IPS DF 6.9 (cell line): ENCODE results near the gene TNS2.

ENCODE experiments used
- DNase-seq: peaks from one replicate; pipeline ENCODE4 v3.0.0-alpha.2; 2013; ENCODE audit warnings: low read depth, low spot score
- H3K27ac ChIP-seq: one replicate; pipeline ENCODE4 v1.5.1; 2013; ENCODE audit warnings: low read length, control low read depth
- H3K27me3 ChIP-seq: 2 replicates; pipeline ENCODE4 v1.6.1; 2013; ENCODE audit warnings: mild to moderate bottlenecking, low read length; ENCODE audit not compliant: control insufficient read depth, insufficient read depth
- H3K36me3 ChIP-seq: 2 replicates; pipeline ENCODE4 v1.6.1; 2013; ENCODE audit warnings: low read length; ENCODE audit not compliant: control insufficient read depth, insufficient read depth
- H3K4me1 ChIP-seq: 2 replicates; pipeline ENCODE4 v1.6.1; 2013; ENCODE audit warnings: low read length; ENCODE audit not compliant: control insufficient read depth, insufficient read depth
- H3K4me3 ChIP-seq: 2 replicates; pipeline ENCODE4 v1.5.1; 2013; ENCODE audit warnings: mild to moderate bottlenecking, low read length
- H3K9me3 ChIP-seq: 2 replicates; pipeline ENCODE4 v1.6.1; 2013; ENCODE audit warnings: low read length, inconsistent platforms; ENCODE audit not compliant: control insufficient read depth, insufficient read depth
- WGBS: extraction: QIAGEN DNeasy Blood & Tissue Kit; methylation state at CpG from one replicate; pipeline ENCODE4 v1.1.7; 2013; ENCODE audit warnings: mixed read lengths, missing lambda C conversion rate; ENCODE audit not compliant: insufficient read length, insufficient coverage; 5-methylcytosine and 5-hydroxymethylcytosine counted together

TNS2 gene

DNA sequence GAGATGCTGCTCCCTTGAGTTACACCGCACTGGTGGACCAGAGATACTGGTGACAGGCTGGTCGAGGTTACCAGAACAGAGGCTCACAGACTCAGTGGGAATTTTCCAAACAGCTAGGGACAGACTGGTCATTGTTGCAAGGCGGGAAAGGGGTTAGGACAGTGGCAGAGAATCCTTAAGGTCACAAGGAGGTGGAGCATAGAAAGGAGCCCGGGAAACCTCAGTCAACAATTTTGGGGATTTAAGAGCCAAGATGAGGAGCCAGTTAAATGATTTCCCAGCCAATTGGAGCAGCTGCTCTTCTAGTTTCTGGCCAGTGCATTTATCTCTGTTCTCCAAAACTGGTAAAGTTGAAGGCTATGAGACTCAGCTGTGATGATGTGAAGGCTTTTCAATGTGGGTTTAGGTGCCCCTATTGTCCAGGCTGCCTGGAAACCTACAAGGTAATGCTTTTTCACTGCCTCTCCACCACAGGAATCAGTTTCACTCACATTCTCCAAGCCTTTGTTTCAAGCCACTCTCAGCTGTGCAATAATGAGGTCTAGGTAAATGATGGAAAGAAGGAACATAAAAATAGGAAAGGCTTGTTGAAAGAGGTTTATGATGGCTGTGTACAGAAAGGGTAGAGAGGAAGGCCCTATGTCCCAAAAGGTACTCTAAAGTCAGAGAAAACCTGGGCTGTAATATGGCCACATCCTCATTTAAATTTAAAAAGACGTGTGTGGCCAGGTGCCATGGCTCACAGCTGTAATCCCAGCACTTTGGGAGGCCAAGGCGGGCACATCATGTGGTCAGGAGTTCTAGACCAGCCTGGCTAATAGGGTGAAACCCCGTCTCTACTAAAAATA lies 7.0 kb upstream of the TNS2 start:
- no peak for DNase-seq
- H3K4me3 ChIP-seq, result no peak overlapping the region
- H3K9me3 ChIP-seq, result no peaks in the 10 kb centered on the region
- H3K27ac ChIP-seq, result no peak overlapping the region
- peaks cover 13% of the 10 kb centered on the region; the same call in 1 of the 2 replicates for H3K36me3 ChIP-seq
- no CpG with 5 or more reads among the region's 7 CpGs for WGBS
- H3K27me3 ChIP-seq, result peaks cover 2% of the 10 kb centered on the region; the same call in 1 of the 2 replicates
- peaks cover 4% of the 10 kb centered on the region for H3K4me1 ChIP-seq

- H3K27me3 ChIP-seq, result peaks cover 2% of the 10 kb centered on the region; the same call in 1 of the 2 replicates
- WGBS, result no CpG with 5 or more reads among the region's 10 CpGs
- H3K27ac ChIP-seq, result no peak overlapping the region
- peaks cover 15% of the 10 kb centered on the region for H3K4me1 ChIP-seq
- no peaks in the 10 kb centered on the region for H3K9me3 ChIP-seq
- no peak for DNase-seq
- peaks cover 7% of the 10 kb centered on the region; the same call in 1 of the 2 replicates for H3K36me3 ChIP-seq
- no peak overlapping the region for H3K4me3 ChIP-seq
Observed at GRCh38 chr12:53044052-53044581, 5.7 kb upstream of the TNS2 start.

DNA sequence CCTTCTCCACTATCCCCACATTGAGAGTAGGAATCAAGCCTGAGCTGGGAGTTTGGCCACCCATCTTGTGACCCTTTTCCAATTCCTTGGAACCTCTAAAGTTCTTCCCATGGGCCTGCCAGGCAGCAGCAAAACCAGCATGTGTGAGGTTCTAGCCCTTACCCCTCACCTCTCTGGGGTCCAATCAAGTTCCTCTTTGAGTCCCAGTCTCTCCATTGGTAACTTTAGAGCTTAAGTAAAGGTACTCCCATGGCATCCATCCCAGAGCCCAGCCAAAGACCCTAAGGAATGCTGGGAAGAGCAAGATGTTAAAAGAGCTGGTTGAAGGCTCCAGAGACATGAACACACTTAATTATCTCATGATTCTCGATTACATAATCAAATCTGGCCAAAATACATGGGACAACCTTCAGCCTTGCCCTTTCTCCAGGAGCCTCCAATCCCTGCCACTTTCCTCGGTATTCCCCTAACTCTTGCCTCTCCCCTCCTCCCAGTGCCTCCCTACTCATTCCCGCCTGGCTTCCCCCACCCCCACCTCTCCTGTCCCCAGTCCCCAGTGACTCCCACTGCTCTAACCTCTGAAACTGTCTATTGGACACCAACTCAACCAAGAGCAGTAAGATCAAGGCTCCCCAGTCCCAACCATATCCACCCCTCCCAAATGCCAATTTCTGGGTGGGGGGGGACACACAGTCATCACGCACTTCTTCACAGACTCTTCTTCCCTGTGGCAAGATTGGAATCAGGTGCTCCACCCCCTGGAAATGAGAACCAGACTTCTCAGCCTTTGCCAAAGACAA lies 4.8 kb upstream of the TNS2 start:
- Histone ChIP-seq H3K36me3 (no peaks in the 10 kb centered on the region), H3K9me3 (no peaks in the 10 kb centered on the region), H3K27ac (no peak overlapping the region), H3K4me3 (no peak overlapping the region), H3K4me1 (peaks cover 19% of the 10 kb centered on the region), H3K27me3 (peaks cover 2% of the 10 kb centered on the region; the same call in 1 of the 2 replicates)
- no peak for DNase-seq
- no CpG with 5 or more reads among the region's 4 CpGs for WGBS

GRCh38 chr12:53045696-53046045 lies 4.2 kb upstream of the TNS2 start:
- H3K4me3 ChIP-seq, result no peak overlapping the region
- no peaks in the 10 kb centered on the region for H3K36me3 ChIP-seq
- no peak overlapping the region for H3K27ac ChIP-seq
- no CpG with 5 or more reads among the region's 5 CpGs for WGBS
- peaks cover 24% of the 10 kb centered on the region for H3K4me1 ChIP-seq
- peaks cover 2% of the 10 kb centered on the region; the same call in 1 of the 2 replicates for H3K27me3 ChIP-seq
- no peak for DNase-seq
- no peaks in the 10 kb centered on the region for H3K9me3 ChIP-seq

GRCh38 chr12:53046655-53047220 lies 3.1 kb upstream of the TNS2 start:
- WGBS, result no CpG with 5 or more reads among the region's 44 CpGs
- Histone ChIP-seq H3K27ac (no peak overlapping the region), H3K27me3 (peaks cover 2% of the 10 kb centered on the region; the same call in 1 of the 2 replicates), H3K36me3 (no peaks in the 10 kb centered on the region), H3K4me3 (peak overlapping the region; percentile 68; the same call in 1 of the 2 replicates), H3K4me1 (peaks cover 28% of the 10 kb centered on the region), H3K9me3 (no peaks in the 10 kb centered on the region)
- no peak for DNase-seq

GRCh38 chr12:53047221-53048032 lies 2.4 kb upstream of the TNS2 start:
- Histone ChIP-seq H3K27ac (no peak overlapping the region), H3K4me1 (peaks cover 28% of the 10 kb centered on the region), H3K36me3 (no peaks in the 10 kb centered on the region), H3K9me3 (no peaks in the 10 kb centered on the region), H3K4me3 (peak overlapping the region; percentile 68; the same call in 1 of the 2 replicates), H3K27me3 (peaks cover 2% of the 10 kb centered on the region; the same call in 1 of the 2 replicates)
- no CpG with 5 or more reads among the region's 94 CpGs for WGBS
- no peak for DNase-seq

DNA sequence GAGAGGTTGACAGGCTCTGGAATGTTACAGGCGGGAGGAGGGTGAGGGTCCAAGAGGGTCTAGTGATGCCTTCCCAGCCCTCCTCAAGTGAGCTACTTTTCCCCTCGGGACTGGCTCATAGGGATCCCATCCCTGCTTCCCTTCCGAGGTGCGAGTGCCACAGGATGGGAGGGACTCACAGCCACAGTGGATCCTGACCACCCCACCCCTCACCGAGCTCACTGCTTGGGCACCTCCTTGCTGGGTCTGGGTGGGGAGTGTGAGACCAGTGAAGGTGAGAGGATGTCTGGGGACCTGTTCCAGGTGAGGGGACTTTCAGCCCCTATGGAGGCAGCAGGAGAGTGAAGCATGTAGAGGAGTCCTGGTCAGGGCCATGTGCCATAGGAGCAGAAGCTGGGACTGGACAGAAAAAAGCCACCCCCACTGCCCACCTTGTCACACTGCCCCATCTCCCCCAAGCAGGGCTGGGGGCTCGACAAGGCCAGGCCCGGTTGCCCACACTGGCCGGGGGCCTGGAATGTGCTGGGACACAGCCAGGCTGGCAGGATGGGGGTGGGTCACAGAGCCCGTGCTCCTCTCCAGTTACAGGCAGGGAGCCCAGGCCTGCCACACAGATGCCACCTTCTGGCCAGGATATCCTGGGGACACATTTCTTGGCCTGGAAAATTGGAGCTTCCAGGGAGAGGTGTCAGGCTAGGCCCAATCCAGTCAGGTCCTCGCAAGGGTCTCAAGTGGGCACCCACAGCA lies 1.7 kb upstream of the TNS2 start:
- Histone ChIP-seq H3K27ac (no peak overlapping the region), H3K4me3 (no peak overlapping the region), H3K4me1 (peaks cover 29% of the 10 kb centered on the region), H3K27me3 (peaks cover 2% of the 10 kb centered on the region; the same call in 1 of the 2 replicates), H3K9me3 (no peaks in the 10 kb centered on the region), H3K36me3 (no peaks in the 10 kb centered on the region)
- DNase-seq, result no peak
- WGBS, result no CpG with 5 or more reads among the region's 10 CpGs

DNA sequence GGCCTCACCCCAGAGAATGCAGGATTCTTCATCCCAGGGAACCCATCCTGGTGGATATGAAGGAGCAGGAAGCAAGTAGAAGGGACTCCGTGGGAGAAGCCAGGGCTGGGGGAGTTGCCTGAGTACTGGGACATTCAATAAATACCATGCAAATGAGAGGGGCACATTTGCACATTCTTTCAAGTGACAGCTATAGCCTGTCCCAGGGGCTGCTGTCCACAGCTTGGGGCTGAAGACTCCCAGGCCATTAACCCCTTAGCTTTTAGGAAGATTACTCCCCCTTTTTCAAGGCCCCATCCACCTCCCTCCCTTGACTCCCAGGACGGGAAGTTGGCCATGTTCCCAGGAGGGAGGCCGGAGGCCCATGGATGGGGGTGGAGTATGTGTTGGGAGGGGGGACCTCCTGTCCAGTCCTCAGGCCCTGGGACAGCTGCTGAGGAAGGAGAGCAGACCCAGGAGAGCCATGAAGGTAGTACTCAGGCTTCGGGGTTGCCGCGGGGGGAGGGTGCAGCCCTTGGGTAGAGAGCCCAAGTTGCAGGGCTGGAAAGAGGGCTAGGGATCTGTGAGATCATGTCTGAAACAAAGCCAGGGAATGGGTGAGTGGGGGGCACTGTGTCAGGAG lies 974 bp upstream of the TNS2 start:
- Histone ChIP-seq H3K4me1 (peaks cover 31% of the 10 kb centered on the region), H3K27me3 (peaks cover 2% of the 10 kb centered on the region; the same call in 1 of the 2 replicates), H3K9me3 (no peaks in the 10 kb centered on the region), H3K36me3 (no peaks in the 10 kb centered on the region), H3K27ac (no peak overlapping the region), H3K4me3 (no peak overlapping the region)
- DNase-seq, result no peak
- no CpG with 5 or more reads among the region's 6 CpGs for WGBS
